Esophagus squamous epithelium (tissue), 4 donors: ENCODE data around the gene DARS2.

Experiments used
- POLR2A ChIP-seq, 4 donors: fragments of 450-650 bp; IDR thresholded peaks; one replicate each; pipeline ENCODE4 v1.6.1; 2017; ENCODE audit warnings: antibody characterized with exemption in 4 of 4, mild to moderate bottlenecking in 4 of 4, moderate library complexity in 3 of 4
- TF ChIP-seq, protein P1 (sequence below), 6 experiments: fragments of 450-650 bp in 4 of 6; fragments of 200-600 bp in 2 of 6; sonication (generic) in 2 of 6; IDR thresholded peaks; one replicate each; pipeline ENCODE4 v1.5.1; 2016 to 2019; ENCODE audit warnings: antibody characterized with exemption in 6 of 6, mild to moderate bottlenecking in 4 of 6, moderate library complexity in 4 of 6

- TF ChIP-seq, protein P1, sequence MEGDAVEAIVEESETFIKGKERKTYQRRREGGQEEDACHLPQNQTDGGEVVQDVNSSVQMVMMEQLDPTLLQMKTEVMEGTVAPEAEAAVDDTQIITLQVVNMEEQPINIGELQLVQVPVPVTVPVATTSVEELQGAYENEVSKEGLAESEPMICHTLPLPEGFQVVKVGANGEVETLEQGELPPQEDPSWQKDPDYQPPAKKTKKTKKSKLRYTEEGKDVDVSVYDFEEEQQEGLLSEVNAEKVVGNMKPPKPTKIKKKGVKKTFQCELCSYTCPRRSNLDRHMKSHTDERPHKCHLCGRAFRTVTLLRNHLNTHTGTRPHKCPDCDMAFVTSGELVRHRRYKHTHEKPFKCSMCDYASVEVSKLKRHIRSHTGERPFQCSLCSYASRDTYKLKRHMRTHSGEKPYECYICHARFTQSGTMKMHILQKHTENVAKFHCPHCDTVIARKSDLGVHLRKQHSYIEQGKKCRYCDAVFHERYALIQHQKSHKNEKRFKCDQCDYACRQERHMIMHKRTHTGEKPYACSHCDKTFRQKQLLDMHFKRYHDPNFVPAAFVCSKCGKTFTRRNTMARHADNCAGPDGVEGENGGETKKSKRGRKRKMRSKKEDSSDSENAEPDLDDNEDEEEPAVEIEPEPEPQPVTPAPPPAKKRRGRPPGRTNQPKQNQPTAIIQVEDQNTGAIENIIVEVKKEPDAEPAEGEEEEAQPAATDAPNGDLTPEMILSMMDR (IDR thresholded peaks at IDR 0.05) = no peak
- TF ChIP-seq POLR2A (IDR thresholded peaks at IDR 0.05) = no peak
Measured at GRCh38 chr1:173887627-173888026, 63.2 kb downstream of the DARS2 start.
